Right atrium auricular region (tissue), 2 donors: ENCODE measurements around the gene ATXN1. TPM values are rescaled to one million over a fixed set of nuclear protein-coding genes. Genes with fewer than 3 reads are reported as not detected.
A peak's percentile ranks its signal among the peaks of the same experiment; 100 is the strongest.

Experiments
- DNase-seq: peaks from one replicate; pipeline ENCODE4 v3.0.0-alpha.2; 2019; ENCODE audit warnings: low spot score
- H3K27ac ChIP-seq, 2 donors: fragments of 200-600 bp; sonication (generic); 1 replicate in 1 of 2; 2 replicates in 1 of 2; pipeline ENCODE4 v1.5.1; 2016 to 2019
- H3K27me3 ChIP-seq, 2 donors: fragments of 200-600 bp; sonication (generic); one replicate each; pipeline versions ENCODE4 v1.5.1 to v1.6.0; 2017 to 2019
- H3K36me3 ChIP-seq: fragments of 200-600 bp; sonication (generic); one replicate; pipeline ENCODE4 v1.5.1; 2016
- H3K4me1 ChIP-seq, 2 donors: fragments of 200-600 bp; sonication (generic); one replicate each; pipeline versions ENCODE4 v1.5.1 to v1.6.0; 2017 to 2019
- H3K4me3 ChIP-seq, 2 donors: fragments of 200-600 bp; sonication (generic); 1 replicate in 1 of 2; 2 replicates in 1 of 2; pipeline ENCODE4 v1.5.1; 2017 to 2019; ENCODE audit warnings: mild to moderate bottlenecking in 1 of 2, moderate library complexity in 1 of 2
- H3K9me3 ChIP-seq, 2 donors: fragments of 200-600 bp; sonication (generic); one replicate each; pipeline ENCODE4 v1.5.1; 2019
- CTCF ChIP-seq, 2 donors: fragments of 200-600 bp; sonication (generic); IDR thresholded peaks; one replicate each; pipeline ENCODE4 v1.5.1; 2019; ENCODE audit warnings: antibody characterized with exemption in 2 of 2
- total RNA-seq, 2 donors: library from RNA; depleted of rRNA; stranded (reverse); fragments of >200 nt; gene quantifications; one replicate each; pipeline ENCODE4 v1.1.0, GENCODE V29; 2016

The ATXN1 gene
- total RNA-seq, 2 donors from 2014 or later: 41.8 to 62.0 TPM

GRCh38 chr6:16752206-16752866 is 8.9 kb downstream of the ATXN1 start:
- no peak for TF ChIP-seq CTCF (IDR thresholded peaks at IDR 0.05)
- Histone ChIP-seq H3K4me3 (no peak overlapping the region), H3K36me3 (no peaks in the 10 kb centered on the region)

GRCh38 chr6:16751251-16751946 is 9.9 kb downstream of the ATXN1 start:
- Histone ChIP-seq H3K27me3 (no peaks in the 10 kb centered on the region), H3K36me3 (no peaks in the 10 kb centered on the region), H3K4me1 (peaks cover 0 to 59% of the 10 kb centered on the region in 2 donors), H3K4me3 (no peak overlapping the region), H3K27ac (no peak overlapping the region), H3K9me3 (no peaks in the 10 kb centered on the region)
- DNase-seq: no peak
- TF ChIP-seq CTCF (IDR thresholded peaks at IDR 0.05): no peak

More at GRCh38 chr6:16752206-16752866, 8.9 kb downstream of the ATXN1 start:
- Histone ChIP-seq H3K27me3 (no peaks in the 10 kb centered on the region), H3K4me1 (peaks cover 0 to 59% of the 10 kb centered on the region in 2 donors), H3K27ac (no peak overlapping the region), H3K9me3 (no peaks in the 10 kb centered on the region)
- DNase-seq: no peak

- Histone ChIP-seq H3K4me1 (peaks cover 0 to 54% of the 10 kb centered on the region in 2 donors), H3K9me3 (no peaks in the 10 kb centered on the region), H3K36me3 (no peaks in the 10 kb centered on the region), H3K4me3 (no peak overlapping the region), H3K27ac (no peak overlapping the region), H3K27me3 (no peaks in the 10 kb centered on the region)
- no peak for DNase-seq
- TF ChIP-seq CTCF (IDR thresholded peaks at IDR 0.05): no peak
These were observed 10.7 kb downstream of the ATXN1 start for GRCh38 chr6:16750566-16750965.

GRCh38 chr6:16749516-16750485 is 11.5 kb downstream of the ATXN1 start:
- TF ChIP-seq CTCF (IDR thresholded peaks at IDR 0.05): no peak
- Histone ChIP-seq H3K4me1 (peaks cover 0 to 47% of the 10 kb centered on the region in 2 donors), H3K36me3 (no peaks in the 10 kb centered on the region), H3K27ac (no peak overlapping the region), H3K27me3 (no peaks in the 10 kb centered on the region), H3K9me3 (no peaks in the 10 kb centered on the region), H3K4me3 (no peak overlapping the region)
- no peak for DNase-seq

- Histone ChIP-seq H3K36me3 (no peaks in the 10 kb centered on the region), H3K4me3 (no peak overlapping the region), H3K27me3 (no peaks in the 10 kb centered on the region), H3K4me1 (peaks cover 0 to 40% of the 10 kb centered on the region in 2 donors), H3K9me3 (no peaks in the 10 kb centered on the region), H3K27ac (peak overlapping the region; percentile 40 to 65)
- no peak for TF ChIP-seq CTCF (IDR thresholded peaks at IDR 0.05)
- no peak for DNase-seq
These were observed 13.3 kb downstream of the ATXN1 start for GRCh38 chr6:16748025-16748319.
